HepG2 (cell line): ENCODE results near the gene ASPM. TPM values are rescaled to one million over a fixed set of nuclear protein-coding genes. Genes with fewer than 3 reads are reported as not detected.

Experiments
- ATAC-seq: fragments of 200-7000 bp; cut with Tn5 transposase; 3 replicates; pipeline ENCODE4 v1.9.1; 2020; ENCODE audit warnings: mild to moderate bottlenecking, moderate library complexity
- BruUV-seq: library from RNA; stranded (reverse); fragments of 400-500 nt; replicated peaks from 2 replicates; lab custom pipeline; 2021; lab: Mats Ljungman, UMichigan
- CTCF ChIA-PET: fragments of 300-600 bp; formaldehyde crosslinking; extraction: SDS; loops from one replicate; lab custom pipeline; 2021; ENCODE audit warnings: low total read pairs, inconsistent platforms, low intra/inter-chr PET ratio; lab: Yijun Ruan, JAX
- POLR2A ChIA-PET: fragments of 350-600 bp; sonication (Branson Sonifier 250); formaldehyde crosslinking; loops from one replicate; lab custom pipeline; 2020; ENCODE audit warnings: antibody characterized with exemption, inconsistent platforms; lab: Yijun Ruan, JAX
- DNase-seq: peaks from one replicate; pipeline ENCODE4 v3.0.0-alpha.2; 2015; ENCODE audit warnings: low spot score
- FAIRE-seq: peaks from 3 replicates; lab custom pipeline; 2011; peaks lifted over from hg19 to GRCh38; lab: Jason Lieb, UNC
- H2AFZ ChIP-seq: one replicate; pipeline ENCODE4 v1.6.1; 2011; ENCODE audit warnings: low read length, inconsistent platforms
- H3K27ac ChIP-seq: fragments of 300-600 bp; 3 replicates; pipeline ENCODE4 v1.8.0; 2011; ENCODE audit warnings: mixed run types, mild to moderate bottlenecking, mixed read lengths, low read length, inconsistent platforms; ENCODE audit not compliant: insufficient read depth; ENCODE audit errors: extremely low read length
- H3K27me3 ChIP-seq, 2 experiments: fragments of 200-600 bp in 1 of 2; 2 replicates in 1 of 2; 3 replicates in 1 of 2; pipeline versions ENCODE4 v1.6.0 to v1.8.0; 2011; ENCODE audit warnings: low read length in 2 of 2, mild to moderate bottlenecking in 2 of 2, moderate library complexity in 2 of 2, inconsistent platforms in 1 of 2; ENCODE audit not compliant: insufficient read depth in 2 of 2, control insufficient read depth in 1 of 2
- H3K36me3 ChIP-seq, 2 experiments: fragments of 200-600 bp in 1 of 2; replicated peaks in 1 of 2; 2 replicates in 1 of 2; 3 replicates in 1 of 2; pipeline versions ENCODE4 v1.5.1 to v1.8.0; 2011; ENCODE audit warnings: low read length in 2 of 2, inconsistent platforms in 1 of 2; ENCODE audit not compliant: insufficient read depth in 2 of 2, control insufficient read depth in 1 of 2
- H3K4me1 ChIP-seq: 2 replicates; pipeline ENCODE4 v1.5.1; 2012; ENCODE audit warnings: low read length, inconsistent platforms; ENCODE audit not compliant: insufficient read depth
- H3K4me2 ChIP-seq: 2 replicates; pipeline ENCODE4 v1.6.0; 2011; ENCODE audit warnings: low read depth, low read length, inconsistent platforms
- H3K4me3 ChIP-seq, 3 experiments: fragments of 200-600 bp in 1 of 3; sonication (generic), shearing (Covaris generic) in 1 of 3; replicated peaks in 1 of 3; 2 replicates each; pipeline ENCODE4 v1.5.1; 2011 to 2016; ENCODE audit warnings: low read length in 3 of 3, inconsistent platforms in 2 of 3, low read depth in 2 of 3, mild to moderate bottlenecking in 2 of 3, control low read depth in 1 of 3, mixed read lengths in 1 of 3; ENCODE audit not compliant: insufficient read depth in 1 of 3
- H3K79me2 ChIP-seq: one replicate; pipeline ENCODE4 v1.6.1; 2011; ENCODE audit warnings: low read length, inconsistent platforms; ENCODE audit not compliant: insufficient read depth
- H3K9ac ChIP-seq: 2 replicates; pipeline ENCODE4 v1.6.0; 2011; ENCODE audit warnings: mild to moderate bottlenecking, low read depth, low read length, inconsistent platforms; ENCODE audit not compliant: insufficient read depth
- H3K9me3 ChIP-seq: 2 replicates; pipeline ENCODE4 v1.5.1; 2012; ENCODE audit warnings: mild to moderate bottlenecking, low read length
- H4K20me1 ChIP-seq: 2 replicates; pipeline ENCODE4 v1.6.0; 2011; ENCODE audit warnings: inconsistent platforms, mild to moderate bottlenecking, low read length, moderate library complexity; ENCODE audit not compliant: insufficient read depth
- FIP1L1 ChIP-seq: fragments of 200-400 bp; formaldehyde crosslinking; IDR thresholded peaks from 2 replicates; pipeline ENCODE4 v1.6.1; 2018; ENCODE audit warnings: low read depth, mild to moderate bottlenecking, low read length, moderate library complexity, borderline replicate concordance; ENCODE audit not compliant: insufficient read depth
- GRHL1 ChIP-seq: sonication (generic); formaldehyde crosslinking; conservative IDR thresholded peaks from 2 replicates; pipeline ENCODE4 v1.8.0; 2022; ENCODE audit warnings: missing genetic modification reagents
- HOXA9 ChIP-seq: sonication (generic); formaldehyde crosslinking; IDR thresholded peaks from 2 replicates; pipeline ENCODE4 v1.8.1; 2022; ENCODE audit warnings: missing genetic modification reagents, mild to moderate bottlenecking, moderate library complexity, borderline replicate concordance
- PHF21A ChIP-seq: sonication (generic); formaldehyde crosslinking; IDR thresholded peaks from 2 replicates; pipeline ENCODE4 v1.5.0; 2020; ENCODE audit warnings: mild to moderate bottlenecking, missing genetic modification reagents
- RERE ChIP-seq: IDR thresholded peaks from 2 replicates; pipeline ENCODE4 v1.6.1; 2016; ENCODE audit warnings: low read depth, missing genetic modification reagents, missing compliant biosample characterization
- RNF2 ChIP-seq: fragments of 450-650 bp; conservative IDR thresholded peaks from 2 replicates; pipeline ENCODE4 v1.6.1; 2016; ENCODE audit warnings: low read depth
- ZBTB25 ChIP-seq: IDR thresholded peaks from 2 replicates; pipeline ENCODE4 v1.6.1; 2018; ENCODE audit warnings: missing genetic modification reagents
- ZGPAT ChIP-seq: IDR thresholded peaks from 2 replicates; pipeline ENCODE4 v1.6.1; 2016; ENCODE audit warnings: mild to moderate bottlenecking
- ZNF354B ChIP-seq: sonication (generic); formaldehyde crosslinking; IDR thresholded peaks from 2 replicates; pipeline ENCODE4 v1.8.0; 2022; ENCODE audit warnings: mild to moderate bottlenecking, missing genetic modification reagents
- WGBS: methylation state at CpG from one replicate; pipeline ENCODE4 v1.1.6; 2017; ENCODE audit warnings: low lambda C conversion rate; 5-methylcytosine and 5-hydroxymethylcytosine counted together
- in situ Hi-C: cut with HindIII; loops from 2 replicates; pipeline ENCODE4 v1.10.0; 2017; ENCODE audit warnings: low pct_unique_long_range_greater_than_20kb; ENCODE audit not compliant: extremely low pct_ligation_motif_present
- intact Hi-C: fragments of 100-400 bp; cut with micrococcal nuclease; formaldehyde crosslinking; loops from one replicate; pipeline ENCODE4 v1.10.0; 2022; ENCODE audit not compliant: unreplicated experiment
- polyA plus RNA-seq, 8 experiments: library from polyadenylated mRNA; depleted of rRNA in 3 of 8; stranded (reverse) in 7 of 8; unstranded in 1 of 8; fragments of >200 nt; fragmentation: Illumina TruSeq in 4 of 8; extraction: Trizol in 4 of 8; gene quantifications; 2 replicates each; pipeline versions ENCODE4 v1.2.1 to v1.2.3, GENCODE V29; 2011 to 2016; ENCODE audit warnings: low read depth in 4 of 8, missing spikeins in 1 of 8, mixed read lengths in 1 of 8; ENCODE audit not compliant: insufficient read depth in 1 of 8
- total RNA-seq, 5 experiments: library from RNA; depleted of rRNA; stranded (reverse); fragments of >200 nt; fragmentation: Illumina TruSeq; extraction: Trizol; gene quantifications; 2 replicates each; pipeline ENCODE4 v1.2.3, GENCODE V29; 2016; ENCODE audit warnings: low read depth in 1 of 5

ASPM gene
- total and polyA plus RNA-seq, 2 of the 13 experiments (the other 11 are each of a cell fraction or from before 2014, with no cell fraction given), result 7.7 to 29.1 TPM

GRCh38 chr1:197143276-197143675, 3.2 kb downstream of the ASPM start (continued):
- TF ChIP-seq RNF2 (no peak), GRHL1 (CRISPR knock-in tag) (no peak), ZNF354B (CRISPR knock-in tag) (no peak)

- H3K9me3 ChIP-seq, result no peaks in the 10 kb centered on the region
- no peak overlapping the region for H3K9ac ChIP-seq
- POLR2A ChIA-PET, result no interaction called here
- CTCF ChIA-PET, result no interaction called here
- no peaks in the 10 kb centered on the region; a peak in 1 of 5 replicates for H3K27me3 ChIP-seq
- FAIRE-seq, result no peak
- no peak overlapping the region for H3K27ac ChIP-seq
- peaks cover 0 to 5% of the 10 kb centered on the region in 2 experiments; a peak in 2 of 5 replicates for H3K36me3 ChIP-seq
- no peak overlapping the region for H2AFZ ChIP-seq
- intact Hi-C loops (loop anchor here (5.0 kb wide), 1 partner anchor 149 kb away; no protein-coding TSS in a partner anchor), in situ Hi-C loops (no loop called here)
- no peaks in the 10 kb centered on the region for H4K20me1 ChIP-seq
- peaks cover 35% of the 10 kb centered on the region for H3K79me2 ChIP-seq
- 0 out of 2 replicates have a peak overlapping the region, but pooled peaks have one; percentile 5 for H3K4me2 ChIP-seq
- no peak for DNase-seq
- no TSS peak for BruUV-seq
- WGBS, result 97% methylated on average over 1 of the region's 1 CpG
- no peak overlapping the region for H3K4me3 ChIP-seq
- no peak for ATAC-seq
- TF ChIP-seq ZGPAT (CRISPR knock-in tag) (no peak), ZBTB25 (CRISPR knock-in tag) (no peak), FIP1L1 (no peak), PHF21A (CRISPR knock-in tag) (no peak), RERE (CRISPR knock-in tag) (no peak), HOXA9 (CRISPR knock-in tag) (no peak)
- H3K4me1 ChIP-seq, result peaks cover 42% of the 10 kb centered on the region
Observed at GRCh38 chr1:197141575-197141974, 4.9 kb downstream of the ASPM start.
